NCI-H2227 (cell line): ENCODE results near the gene GDF2.

Experiments
- DNase-seq: peaks from one replicate; lab custom pipeline; 2025; ENCODE audit not compliant: unreplicated experiment; lab: John Stamatoyannopoulos, UW

The GDF2 gene

GRCh38 chr10:47290338-47290737 is 31.9 kb upstream of the GDF2 start:
- no peak for DNase-seq

- no peak for DNase-seq
These were observed 30.6 kb upstream of the GDF2 start for GRCh38 chr10:47291682-47292081.

DNA sequence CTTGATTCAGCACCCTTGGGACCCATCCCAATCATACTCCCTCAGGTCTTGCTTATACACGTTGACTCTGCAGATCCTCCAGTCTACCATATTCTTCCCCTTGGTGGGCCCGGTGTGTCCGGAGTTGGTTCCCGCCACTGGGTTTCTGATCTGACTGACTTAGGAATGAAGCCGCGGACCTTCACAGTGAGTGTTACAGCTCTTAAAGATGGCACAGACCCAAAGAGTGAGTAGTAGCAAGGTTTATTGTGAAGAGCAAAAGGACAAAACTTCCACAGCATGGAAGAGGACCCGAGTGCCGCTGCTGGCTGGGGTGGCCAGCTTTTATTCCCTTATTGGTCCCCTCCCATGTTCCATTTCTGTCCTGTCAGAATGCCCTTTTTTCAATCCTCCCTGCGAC is 28.2 kb upstream of the GDF2 start:
- no peak for DNase-seq

GRCh38 chr10:47294501-47294900 is 27.8 kb upstream of the GDF2 start:
- no peak for DNase-seq

- no peak for DNase-seq
These were observed 26.8 kb upstream of the GDF2 start for GRCh38 chr10:47295411-47295810.

DNA sequence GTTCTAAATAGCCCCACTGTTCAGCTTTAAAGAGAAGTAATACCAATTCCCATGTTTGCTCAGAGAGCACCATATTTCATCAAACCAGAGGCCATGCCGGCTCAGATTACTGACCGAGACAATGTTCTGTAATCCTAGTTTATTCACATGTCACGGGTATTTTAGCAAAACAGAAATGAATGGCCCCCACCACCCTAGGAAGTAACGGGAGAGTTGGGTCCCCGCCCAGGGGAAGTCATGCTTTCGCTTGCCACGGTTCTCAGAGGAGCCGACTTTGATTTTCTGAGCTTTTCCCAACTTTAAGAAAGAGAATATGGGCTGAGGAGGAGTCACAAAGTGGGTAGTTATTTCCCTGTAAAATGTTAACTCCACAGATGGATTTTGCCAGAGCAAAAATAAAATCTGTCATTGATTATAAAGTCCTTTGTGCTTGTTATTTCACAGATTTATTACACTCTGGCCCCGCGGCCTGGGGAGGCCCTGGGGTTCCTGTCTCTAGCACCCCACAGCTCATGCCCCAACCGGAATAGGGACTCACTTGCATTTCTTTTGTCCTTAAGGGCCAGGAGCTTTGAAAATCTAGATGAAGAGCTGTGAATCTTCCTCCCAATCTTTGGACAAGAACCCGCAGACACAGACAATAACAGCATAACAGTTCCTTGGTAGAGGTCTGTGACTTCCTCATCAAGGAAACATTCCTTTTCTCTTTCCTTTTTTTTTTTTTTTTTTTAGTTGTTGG is 25.9 kb upstream of the GDF2 start:
- no peak for DNase-seq

GRCh38 chr10:47296941-47297340 is 25.3 kb upstream of the GDF2 start:
- no peak for DNase-seq

GRCh38 chr10:47297866-47298540 is 24.3 kb upstream of the GDF2 start:
- DNase-seq, result no peak

- DNase-seq, result no peak
These were observed 23.5 kb upstream of the GDF2 start for GRCh38 chr10:47298715-47299114.

DNA sequence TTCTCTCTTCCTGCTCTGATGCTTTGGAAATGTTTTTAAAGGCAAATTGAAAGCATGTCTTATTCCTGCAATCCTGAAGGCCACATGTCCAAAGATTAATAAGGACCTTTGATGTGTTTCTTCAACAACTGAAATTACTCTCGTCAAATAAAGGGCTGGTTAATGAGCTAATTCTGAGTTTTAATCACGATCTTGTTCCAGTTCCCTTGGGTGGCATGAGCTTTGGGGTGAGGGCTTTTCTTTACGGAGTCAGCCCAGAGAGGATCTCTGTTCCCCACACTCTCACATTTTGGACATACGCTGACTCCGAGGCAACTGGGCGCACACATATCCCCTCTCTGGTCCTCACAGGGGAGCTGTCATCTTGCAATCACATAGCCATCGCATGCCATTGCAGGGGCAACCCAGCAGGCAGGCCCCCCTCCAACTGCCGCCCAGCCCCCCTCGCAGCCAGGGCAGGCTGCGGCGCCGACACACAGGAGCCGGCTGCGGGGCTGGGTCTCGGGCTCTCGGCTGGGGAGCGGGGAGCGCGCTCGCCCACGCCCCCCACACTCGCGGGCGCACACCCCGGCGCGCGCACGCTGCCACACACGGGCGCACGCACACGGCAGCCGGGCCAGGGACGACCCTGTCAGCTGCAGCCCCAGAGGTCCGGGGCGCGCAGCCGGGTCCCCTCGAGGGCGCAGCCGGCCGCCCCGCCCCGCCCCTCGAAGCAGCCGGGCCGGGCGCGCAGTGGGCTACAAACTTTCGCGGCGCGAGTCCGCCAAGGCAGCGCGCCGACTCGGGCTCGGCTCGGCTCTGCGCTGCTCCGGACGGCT is 22.4 kb upstream of the GDF2 start, which contains the start of gene GDF10:
Gene GDF10 (plus strand): TSS at position 587 of the 818 bp plus-strand sequence. CDS start 455 bp downstream, outside the sequence.
- DNase-seq, result peak; percentile 5

- DNase-seq, result no peak
These were observed 21.8 kb upstream of the GDF2 start for GRCh38 chr10:47300429-47300931.

- no peak for DNase-seq
These were observed 20.4 kb upstream of the GDF2 start for GRCh38 chr10:47301833-47302232.

DNA sequence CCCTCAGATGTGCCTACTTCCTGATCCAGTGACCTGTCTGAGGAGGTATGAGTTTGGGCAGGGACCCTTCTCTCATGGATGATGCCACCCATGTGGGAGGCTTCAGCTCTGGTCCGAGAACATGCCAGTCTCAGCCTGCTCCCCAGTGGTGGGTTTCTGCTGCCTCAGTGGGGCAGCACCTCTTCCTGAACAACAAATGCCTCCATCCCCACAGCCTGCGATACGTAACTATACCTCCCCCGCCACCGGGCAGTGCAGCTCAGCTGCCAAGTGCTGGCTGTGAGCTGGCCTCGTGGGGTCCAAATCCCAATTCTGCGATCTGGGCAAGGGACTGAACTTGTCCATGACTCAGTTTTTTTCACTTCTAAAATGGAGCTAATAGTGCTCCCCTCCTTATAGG is 19.1 kb upstream of the GDF2 start:
- no peak for DNase-seq

DNA sequence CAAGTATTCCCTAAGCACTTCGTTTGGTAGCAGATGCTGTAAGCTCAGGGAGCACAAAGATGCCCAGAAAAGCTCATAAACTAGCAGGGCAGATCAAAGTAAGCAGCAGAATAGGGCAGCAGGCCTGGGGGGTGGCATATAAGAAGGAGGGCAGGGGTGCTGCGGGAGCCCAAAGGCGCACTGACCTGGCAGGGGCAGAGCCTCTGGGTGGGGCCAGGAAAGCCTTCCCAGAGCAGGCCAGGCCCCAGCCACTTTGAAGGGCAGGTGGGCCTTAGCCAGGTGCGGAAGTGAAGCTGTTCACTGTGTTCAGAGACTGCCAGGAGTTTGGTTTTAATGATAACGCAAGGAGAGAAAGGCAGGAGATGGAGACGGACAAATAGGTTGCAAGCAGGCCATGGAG is 18.4 kb upstream of the GDF2 start:
- DNase-seq, result no peak

DNA sequence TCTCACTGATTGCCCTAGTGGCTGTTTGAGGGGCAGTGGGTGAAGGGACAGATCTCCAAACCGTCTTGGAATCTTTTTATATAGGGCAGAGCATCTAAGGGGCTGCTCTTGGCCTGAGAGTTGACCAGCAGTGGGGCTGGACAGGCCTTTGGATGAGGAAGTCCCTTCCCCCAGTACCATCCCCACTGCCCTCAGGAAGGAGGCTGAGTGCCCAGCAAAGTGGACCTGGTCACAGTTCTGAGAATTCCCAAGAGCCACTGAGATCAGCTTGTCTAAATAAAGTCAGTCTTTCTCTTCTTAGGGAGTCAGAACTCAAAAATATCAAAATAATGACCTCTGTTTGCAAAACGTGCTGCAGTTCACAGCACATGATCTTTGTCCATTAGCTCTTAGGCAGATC is 16.7 kb upstream of the GDF2 start:
- no peak for DNase-seq

DNA sequence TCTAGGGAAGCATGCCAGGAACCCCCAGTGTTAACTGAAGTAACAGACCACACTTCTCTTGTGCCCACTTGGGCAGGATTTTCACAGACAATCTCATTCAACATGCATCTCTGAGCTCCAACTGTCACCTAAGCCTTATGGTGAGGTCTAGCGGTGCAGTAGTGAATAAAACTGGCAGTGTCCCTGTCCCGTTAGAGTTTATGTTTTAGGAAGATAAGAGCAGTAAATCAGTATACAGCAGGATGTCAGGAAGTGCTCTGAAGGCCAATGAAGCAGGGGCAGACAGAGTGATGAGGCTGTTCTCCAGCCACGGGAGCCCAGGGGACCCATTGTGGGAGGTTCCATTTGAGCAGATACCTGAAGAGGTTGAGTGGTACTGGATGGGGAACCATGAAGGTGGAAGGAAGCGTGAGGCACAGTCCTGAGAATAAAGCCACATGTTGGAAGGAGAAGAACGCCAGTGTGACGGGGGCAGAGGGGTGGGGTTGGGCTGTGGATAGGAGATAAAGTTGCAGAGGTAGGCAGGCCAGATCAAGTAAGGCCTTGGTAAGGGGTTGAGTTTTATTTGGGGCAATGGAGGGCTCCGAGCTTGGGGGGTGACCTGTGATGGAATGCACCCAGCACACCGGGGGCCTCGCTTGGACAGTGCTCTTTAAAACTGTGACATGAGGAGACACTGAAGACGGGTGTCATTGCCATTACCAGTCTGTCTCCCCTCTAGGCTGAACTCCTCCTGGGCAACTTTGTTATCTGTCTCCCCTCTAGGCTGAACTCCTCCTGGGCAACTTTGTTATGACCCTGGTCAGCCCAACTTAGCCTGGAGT is 15.7 kb upstream of the GDF2 start:
- no peak for DNase-seq

DNA sequence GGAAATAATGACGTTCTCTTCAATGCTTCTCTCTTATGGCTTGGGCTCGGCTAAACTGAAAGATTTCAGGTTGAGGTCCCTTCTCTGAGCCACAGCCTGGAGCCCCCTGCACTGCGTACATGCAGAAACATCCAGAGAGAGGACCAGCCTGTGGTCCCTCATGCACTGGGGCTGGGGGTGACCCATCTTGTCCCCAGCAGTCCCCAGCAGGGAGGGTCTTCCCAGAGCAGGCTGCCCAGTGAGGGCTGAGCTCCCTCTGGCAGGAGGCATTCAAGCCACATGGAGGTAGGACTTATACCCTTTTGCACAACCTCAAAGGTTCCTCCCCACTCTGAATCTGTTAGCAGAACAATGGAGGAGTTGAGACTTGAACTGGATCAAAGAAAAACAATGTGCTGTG is 14.9 kb upstream of the GDF2 start:
- DNase-seq, result no peak

GRCh38 chr10:47308775-47309174 is 13.5 kb upstream of the GDF2 start:
- no peak for DNase-seq

DNA sequence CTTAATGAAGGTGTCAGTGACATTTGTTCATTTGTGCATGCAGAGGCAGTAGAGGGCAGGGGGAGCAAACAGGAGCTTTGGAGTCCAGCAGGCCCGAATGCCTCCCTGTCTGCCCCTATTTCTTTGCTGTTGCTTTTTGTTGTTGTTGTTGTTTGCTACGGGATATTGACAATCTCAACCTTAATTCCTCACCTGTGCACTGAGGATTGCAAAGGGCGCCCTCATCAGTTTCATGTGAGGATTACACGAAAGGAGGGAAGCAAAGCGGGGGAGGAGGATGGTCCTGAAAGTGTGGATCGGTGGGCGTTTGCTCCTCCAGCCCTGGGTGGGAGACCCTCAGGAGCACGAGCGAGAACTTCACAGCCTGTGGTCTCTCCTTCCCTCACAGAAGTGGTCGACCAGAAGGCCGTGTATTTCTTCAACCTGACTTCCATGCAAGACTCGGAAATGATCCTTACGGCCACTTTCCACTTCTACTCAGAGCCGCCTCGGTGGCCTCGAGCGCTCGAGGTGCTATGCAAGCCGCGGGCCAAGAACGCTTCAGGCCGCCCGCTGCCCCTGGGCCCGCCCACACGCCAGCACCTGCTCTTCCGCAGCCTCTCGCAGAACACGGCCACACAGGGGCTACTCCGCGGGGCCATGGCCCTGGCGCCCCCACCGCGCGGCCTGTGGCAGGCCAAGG is 12.7 kb upstream of the GDF2 start:
- no peak for DNase-seq

DNA sequence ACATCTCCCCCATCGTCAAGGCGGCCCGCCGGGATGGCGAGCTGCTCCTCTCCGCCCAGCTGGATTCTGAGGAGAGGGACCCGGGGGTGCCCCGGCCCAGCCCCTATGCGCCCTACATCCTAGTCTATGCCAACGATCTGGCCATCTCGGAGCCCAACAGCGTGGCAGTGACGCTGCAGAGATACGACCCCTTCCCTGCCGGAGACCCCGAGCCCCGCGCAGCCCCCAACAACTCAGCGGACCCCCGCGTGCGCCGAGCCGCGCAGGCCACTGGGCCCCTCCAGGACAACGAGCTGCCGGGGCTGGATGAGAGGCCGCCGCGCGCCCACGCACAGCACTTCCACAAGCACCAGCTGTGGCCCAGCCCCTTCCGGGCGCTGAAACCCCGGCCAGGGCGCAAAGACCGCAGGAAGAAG is 12.2 kb upstream of the GDF2 start:
- DNase-seq, result no peak
